SU-DHL-6 (cell line): ENCODE measurements around the gene KRT12.

Source experiments
- H2AFZ ChIP-seq: fragments of 200-600 bp; sonication (generic); 2 replicates; pipeline ENCODE4 v1.6.1; 2014; ENCODE audit warnings: low read depth, mild to moderate bottlenecking, moderate library complexity, mixed read lengths, antibody characterized with exemption, low read length; ENCODE audit not compliant: severe bottlenecking
- H3F3A ChIP-seq: fragments of 200-600 bp; shearing (Covaris generic); 2 replicates; pipeline ENCODE4 v1.6.0; 2016; ENCODE audit warnings: antibody characterized with exemption, mild to moderate bottlenecking; ENCODE audit not compliant: insufficient read depth
- H3K27ac ChIP-seq: fragments of 200-600 bp; sonication (generic); 2 replicates; pipeline ENCODE4 v1.5.1; 2016; ENCODE audit warnings: low read depth, mild to moderate bottlenecking, low read length, moderate library complexity, mixed read lengths
- H3K27me3 ChIP-seq: fragments of 200-600 bp; sonication (generic), shearing (Covaris generic); 2 replicates; pipeline ENCODE4 v1.6.0; 2014; ENCODE audit warnings: mild to moderate bottlenecking, low read length
- H3K36me3 ChIP-seq: fragments of 200-600 bp; sonication (generic); 2 replicates; pipeline ENCODE4 v1.6.1; 2014; ENCODE audit warnings: mild to moderate bottlenecking, low read length, mixed read lengths
- H3K4me2 ChIP-seq: fragments of 300-600, 200-600 bp; shearing (Covaris generic), sonication (generic); 2 replicates; pipeline ENCODE4 v1.6.0; 2014; ENCODE audit warnings: low read length, low read depth, mild to moderate bottlenecking; ENCODE audit not compliant: poor library complexity, severe bottlenecking
- H3K4me3 ChIP-seq: fragments of 200-600 bp; sonication (generic); 2 replicates; pipeline ENCODE4 v1.5.1; 2014; ENCODE audit warnings: antibody characterized with exemption, low read length, mild to moderate bottlenecking, mixed read lengths; ENCODE audit not compliant: insufficient read depth, poor library complexity, severe bottlenecking
- H3K79me2 ChIP-seq: fragments of 200-600 bp; sonication (generic); 2 replicates; pipeline ENCODE4 v1.6.1; 2014; ENCODE audit warnings: mild to moderate bottlenecking, low read length, moderate library complexity; ENCODE audit not compliant: insufficient read depth
- H3K9ac ChIP-seq: fragments of 200-600 bp; sonication (generic); 2 replicates; pipeline ENCODE4 v1.7.0; 2014; ENCODE audit warnings: mild to moderate bottlenecking, low read length
- H3K9me2 ChIP-seq: fragments of 200-600 bp; sonication (generic); replicated peaks from 2 replicates; pipeline ENCODE4 v1.6.1; 2014; ENCODE audit warnings: low read length; ENCODE audit not compliant: insufficient read depth
- H3K9me3 ChIP-seq: fragments of 200-600 bp; sonication (generic); 2 replicates; pipeline ENCODE4 v1.6.1; 2014; ENCODE audit warnings: low read length, mixed read lengths; ENCODE audit not compliant: insufficient read depth
- H4K20me1 ChIP-seq: fragments of 200-600 bp; sonication (generic); 2 replicates; pipeline ENCODE4 v1.6.1; 2014; ENCODE audit warnings: low read depth, mild to moderate bottlenecking, antibody characterized with exemption, low read length, moderate library complexity, mixed read lengths
- EZH2phosphoT487 ChIP-seq: fragments of 200-600 bp; sonication (generic), shearing (Covaris generic); conservative IDR thresholded peaks from 2 replicates; pipeline ENCODE4 v1.6.1; 2018; ENCODE audit warnings: mild to moderate bottlenecking, antibody characterized with exemption, low read length, moderate library complexity, mixed read lengths
- TF ChIP-seq, protein P1 (sequence below): fragments of 200-600 bp; sonication (generic); IDR thresholded peaks from one replicate; pipeline ENCODE4 v1.5.1; 2017; ENCODE audit warnings: antibody characterized with exemption, mild to moderate bottlenecking, low read length, moderate library complexity; ENCODE audit not compliant: insufficient read depth, poor library complexity, severe bottlenecking

KRT12 gene

DNA sequence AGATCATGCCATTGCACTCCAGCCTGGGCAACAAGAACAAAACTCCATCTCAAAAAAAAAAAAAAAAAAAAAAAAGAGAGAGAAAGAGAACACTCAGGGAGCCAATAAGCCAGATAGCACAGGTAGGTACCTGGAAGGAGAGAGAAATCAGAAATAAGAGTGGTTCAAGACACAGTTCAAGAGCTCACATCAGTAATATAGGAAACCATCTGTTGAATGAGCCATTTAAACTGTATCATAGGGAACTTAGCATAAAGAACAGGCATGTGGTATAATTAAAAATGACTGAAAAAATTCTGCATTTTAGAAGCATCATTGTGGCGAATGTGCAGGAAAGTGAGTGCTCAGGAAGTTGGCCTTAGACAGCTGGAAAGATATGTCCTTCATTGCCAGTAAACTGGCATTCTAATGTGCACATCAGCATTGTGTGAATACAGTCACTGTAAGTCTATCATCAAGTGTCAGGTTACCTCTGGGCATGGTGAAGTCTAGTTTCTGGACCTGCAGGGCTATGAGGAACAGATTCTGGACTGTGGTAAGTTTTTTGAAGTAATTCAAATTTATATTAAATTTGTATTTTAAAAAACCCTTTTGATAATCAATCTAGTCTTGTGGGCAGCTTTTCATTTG lies 20.4 kb downstream of the KRT12 start:
- no peaks in the 10 kb centered on the region for H3K9me2 ChIP-seq
- H2AFZ ChIP-seq = no peak overlapping the region
- H3K79me2 ChIP-seq = no peaks in the 10 kb centered on the region
- no peaks in the 10 kb centered on the region for H3K36me3 ChIP-seq
- no peak overlapping the region for H3K4me3 ChIP-seq
- no peak overlapping the region for H3K27ac ChIP-seq
- TF ChIP-seq, protein P1, sequence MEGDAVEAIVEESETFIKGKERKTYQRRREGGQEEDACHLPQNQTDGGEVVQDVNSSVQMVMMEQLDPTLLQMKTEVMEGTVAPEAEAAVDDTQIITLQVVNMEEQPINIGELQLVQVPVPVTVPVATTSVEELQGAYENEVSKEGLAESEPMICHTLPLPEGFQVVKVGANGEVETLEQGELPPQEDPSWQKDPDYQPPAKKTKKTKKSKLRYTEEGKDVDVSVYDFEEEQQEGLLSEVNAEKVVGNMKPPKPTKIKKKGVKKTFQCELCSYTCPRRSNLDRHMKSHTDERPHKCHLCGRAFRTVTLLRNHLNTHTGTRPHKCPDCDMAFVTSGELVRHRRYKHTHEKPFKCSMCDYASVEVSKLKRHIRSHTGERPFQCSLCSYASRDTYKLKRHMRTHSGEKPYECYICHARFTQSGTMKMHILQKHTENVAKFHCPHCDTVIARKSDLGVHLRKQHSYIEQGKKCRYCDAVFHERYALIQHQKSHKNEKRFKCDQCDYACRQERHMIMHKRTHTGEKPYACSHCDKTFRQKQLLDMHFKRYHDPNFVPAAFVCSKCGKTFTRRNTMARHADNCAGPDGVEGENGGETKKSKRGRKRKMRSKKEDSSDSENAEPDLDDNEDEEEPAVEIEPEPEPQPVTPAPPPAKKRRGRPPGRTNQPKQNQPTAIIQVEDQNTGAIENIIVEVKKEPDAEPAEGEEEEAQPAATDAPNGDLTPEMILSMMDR = no peak
- no peak for TF ChIP-seq EZH2phosphoT487
- no peaks in the 10 kb centered on the region for H3K27me3 ChIP-seq
- no peaks in the 10 kb centered on the region for H3F3A ChIP-seq
- no peaks in the 10 kb centered on the region for H3K9me3 ChIP-seq
- no peak overlapping the region for H3K4me2 ChIP-seq
- no peak overlapping the region for H3K9ac ChIP-seq
- no peaks in the 10 kb centered on the region for H4K20me1 ChIP-seq

DNA sequence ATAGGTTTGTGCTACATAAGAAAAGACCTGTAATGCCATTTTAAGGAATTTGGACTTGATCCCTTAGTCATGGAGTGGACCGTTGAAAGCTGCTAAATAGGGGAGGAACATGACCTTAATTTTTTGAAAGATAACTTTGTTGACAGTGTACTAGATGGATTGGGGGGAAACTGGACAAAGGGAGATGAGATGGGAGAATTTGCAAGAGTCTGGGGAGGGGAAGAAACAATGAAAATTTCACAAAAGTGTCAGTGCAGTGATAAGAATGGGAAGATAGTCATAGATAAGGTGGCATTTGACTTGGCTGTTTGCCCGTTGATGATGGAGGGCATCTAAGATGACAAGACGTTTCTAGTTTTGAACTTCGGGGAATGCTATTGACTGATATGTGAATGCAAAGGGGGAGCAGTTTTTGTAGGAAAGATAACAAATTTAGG lies 22.3 kb downstream of the KRT12 start:
- H3K4me2 ChIP-seq = no peak overlapping the region
- no peaks in the 10 kb centered on the region for H3K9me2 ChIP-seq
- no peaks in the 10 kb centered on the region for H4K20me1 ChIP-seq
- H3K27me3 ChIP-seq = no peaks in the 10 kb centered on the region
- H3K27ac ChIP-seq = no peak overlapping the region
- no peak overlapping the region for H2AFZ ChIP-seq
- no peaks in the 10 kb centered on the region for H3F3A ChIP-seq
- no peaks in the 10 kb centered on the region for H3K36me3 ChIP-seq
- H3K4me3 ChIP-seq = no peak overlapping the region
- TF ChIP-seq, protein P1 = no peak
- no peak overlapping the region for H3K9ac ChIP-seq
- no peaks in the 10 kb centered on the region for H3K9me3 ChIP-seq
- H3K79me2 ChIP-seq = no peaks in the 10 kb centered on the region

DNA sequence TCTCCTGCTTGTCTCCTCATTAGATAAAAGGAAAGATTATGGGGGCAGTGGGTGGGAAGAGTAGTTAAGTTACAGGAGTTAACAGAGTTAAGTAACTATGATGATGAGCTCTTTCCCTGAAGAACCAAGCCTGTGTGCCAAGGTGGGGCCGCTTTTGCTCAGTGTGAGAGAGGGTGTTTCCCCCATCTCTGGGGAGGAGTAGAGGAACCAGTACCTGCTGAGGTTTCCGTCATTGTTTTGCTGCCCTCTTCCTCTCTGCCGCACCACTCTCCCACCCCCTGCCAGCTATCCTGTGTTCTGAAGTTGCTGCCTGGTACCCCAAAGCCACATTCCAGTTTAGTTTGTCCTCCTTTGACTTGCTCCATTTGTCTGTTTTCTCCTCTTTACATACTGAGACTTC lies 23.8 kb downstream of the KRT12 start:
- no peaks in the 10 kb centered on the region for H3K9me2 ChIP-seq
- no peak overlapping the region for H2AFZ ChIP-seq
- H3K27ac ChIP-seq = no peak overlapping the region
- no peaks in the 10 kb centered on the region for H4K20me1 ChIP-seq
- TF ChIP-seq EZH2phosphoT487 = no peak
- TF ChIP-seq, protein P1 = no peak
- no peak overlapping the region for H3K9ac ChIP-seq
- H3K4me3 ChIP-seq = no peak overlapping the region
- H3K36me3 ChIP-seq = no peaks in the 10 kb centered on the region
- no peaks in the 10 kb centered on the region for H3F3A ChIP-seq
- no peaks in the 10 kb centered on the region for H3K9me3 ChIP-seq
- H3K27me3 ChIP-seq = no peaks in the 10 kb centered on the region
- H3K79me2 ChIP-seq = no peaks in the 10 kb centered on the region
- H3K4me2 ChIP-seq = no peak overlapping the region

DNA sequence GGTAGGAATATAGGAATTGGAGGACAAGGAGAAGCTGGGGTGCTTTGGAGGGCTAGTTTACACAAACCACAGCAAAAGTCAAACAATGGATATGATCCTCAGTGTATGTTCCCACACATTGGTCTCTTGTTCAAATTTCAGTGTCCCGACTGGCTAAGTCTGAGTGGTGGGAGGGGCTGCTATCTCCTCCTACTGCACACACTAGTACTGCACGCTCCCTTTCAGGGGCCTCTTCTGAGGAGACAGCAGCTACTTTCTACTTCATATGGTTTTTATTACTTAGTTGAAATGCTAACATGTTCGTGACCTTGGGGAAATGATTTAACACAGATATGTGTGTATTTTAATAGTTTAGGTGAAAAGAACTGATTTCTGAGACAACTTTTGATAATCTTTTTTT lies 25.8 kb downstream of the KRT12 start:
- Histone ChIP-seq H3K27me3 (no peaks in the 10 kb centered on the region), H3K36me3 (no peaks in the 10 kb centered on the region), H3K79me2 (no peaks in the 10 kb centered on the region), H3F3A (no peaks in the 10 kb centered on the region), H3K9me3 (no peaks in the 10 kb centered on the region), H3K4me3 (no peak overlapping the region), H3K4me2 (no peak overlapping the region), H4K20me1 (no peaks in the 10 kb centered on the region), H3K9me2 (no peaks in the 10 kb centered on the region), H2AFZ (no peak overlapping the region), H3K9ac (no peak overlapping the region), H3K27ac (no peak overlapping the region)
- TF ChIP-seq EZH2phosphoT487 = no peak
- TF ChIP-seq, protein P1 = no peak
